HepG2 (cell line): Measurements from ENCODE around the gene PBX2. TPM values are rescaled to one million over a fixed set of nuclear protein-coding genes. Genes with fewer than 3 reads are reported as not detected.

Experiments
- CBX5 ChIP-seq: sonication (generic); formaldehyde crosslinking; IDR thresholded peaks from 2 replicates; pipeline ENCODE4 v1.4.0; 2020; ENCODE audit warnings: missing genetic modification reagents, borderline replicate concordance
- CERS6 ChIP-seq: sonication (generic); formaldehyde crosslinking; IDR thresholded peaks from 2 replicates; pipeline ENCODE4 v1.5.0; 2020; ENCODE audit warnings: missing genetic modification reagents
- FOXK2 ChIP-seq: fragments of 450-650 bp; IDR thresholded peaks from 2 replicates; pipeline ENCODE4 v1.6.1; 2016
- GABPA ChIP-seq, 2 experiments: IDR thresholded peaks; 2 replicates each; pipeline ENCODE4 v1.6.1; 2011 to 2016; ENCODE audit warnings: low read depth in 2 of 2, low read length in 1 of 2, missing biosample characterization in 1 of 2, missing genetic modification characterization in 1 of 2
- PAXIP1 ChIP-seq: sonication (generic); formaldehyde crosslinking; conservative IDR thresholded peaks from 2 replicates; pipeline ENCODE4 v1.4.0; 2020; ENCODE audit warnings: mild to moderate bottlenecking, missing genetic modification reagents, moderate library complexity
- SP140L ChIP-seq: sonication (generic); formaldehyde crosslinking; IDR thresholded peaks from 2 replicates; pipeline ENCODE4 v1.4.0; 2020; ENCODE audit warnings: missing genetic modification reagents, borderline replicate concordance
- ZNF180 ChIP-seq: sonication (generic); formaldehyde crosslinking; IDR thresholded peaks from 2 replicates; pipeline ENCODE4 v1.4.0; 2020; ENCODE audit warnings: low read depth, missing genetic modification reagents, borderline replicate concordance
- ZNF207 ChIP-seq: fragments of 450-650 bp; IDR thresholded peaks from 2 replicates; pipeline ENCODE4 v1.6.1; 2016; ENCODE audit warnings: antibody characterized with exemption, borderline replicate concordance
- ZNF292 ChIP-seq: sonication (generic); formaldehyde crosslinking; IDR thresholded peaks from 2 replicates; pipeline ENCODE4 v1.8.1; 2022; ENCODE audit warnings: mild to moderate bottlenecking, low read depth, missing genetic modification reagents, borderline replicate concordance
- ZNF614 ChIP-seq: IDR thresholded peaks from 2 replicates; pipeline ENCODE4 v1.6.1; 2018; ENCODE audit warnings: missing biosample characterization, missing genetic modification reagents, inconsistent platforms, borderline replicate concordance
- polyA plus RNA-seq, 8 experiments: library from polyadenylated mRNA; depleted of rRNA in 3 of 8; stranded (reverse) in 7 of 8; unstranded in 1 of 8; fragments of >200 nt; fragmentation: Illumina TruSeq in 4 of 8; extraction: Trizol in 4 of 8; gene quantifications; 2 replicates each; pipeline versions ENCODE4 v1.2.1 to v1.2.3, GENCODE V29; 2011 to 2016; ENCODE audit warnings: low read depth in 4 of 8, missing spikeins in 1 of 8, mixed read lengths in 1 of 8; ENCODE audit not compliant: insufficient read depth in 1 of 8
- total RNA-seq, 5 experiments: library from RNA; depleted of rRNA; stranded (reverse); fragments of >200 nt; fragmentation: Illumina TruSeq; extraction: Trizol; gene quantifications; 2 replicates each; pipeline ENCODE4 v1.2.3, GENCODE V29; 2016; ENCODE audit warnings: low read depth in 1 of 5
- TF ChIP-seq, protein P1 (sequence below): IDR thresholded peaks from 2 replicates; pipeline ENCODE4 v1.6.1; 2016; ENCODE audit warnings: low read depth, missing genetic modification reagents, missing compliant biosample characterization
- TF ChIP-seq, protein P2 (sequence below): sonication (generic); formaldehyde crosslinking; IDR thresholded peaks from 2 replicates; pipeline ENCODE4 v1.4.0; 2020; ENCODE audit warnings: missing genetic modification reagents, borderline replicate concordance
- TF ChIP-seq, protein P3 (sequence below): sonication (generic); formaldehyde crosslinking; IDR thresholded peaks from 2 replicates; pipeline ENCODE4 v1.8.0; 2022; ENCODE audit warnings: mild to moderate bottlenecking, missing genetic modification reagents; ENCODE audit not compliant: insufficient replicate concordance

Gene PBX2
- total and polyA plus RNA-seq, 2 of the 13 experiments (the other 11 are each of a cell fraction or from before 2014, with no cell fraction given), result 42.3 to 77.8 TPM

DNA sequence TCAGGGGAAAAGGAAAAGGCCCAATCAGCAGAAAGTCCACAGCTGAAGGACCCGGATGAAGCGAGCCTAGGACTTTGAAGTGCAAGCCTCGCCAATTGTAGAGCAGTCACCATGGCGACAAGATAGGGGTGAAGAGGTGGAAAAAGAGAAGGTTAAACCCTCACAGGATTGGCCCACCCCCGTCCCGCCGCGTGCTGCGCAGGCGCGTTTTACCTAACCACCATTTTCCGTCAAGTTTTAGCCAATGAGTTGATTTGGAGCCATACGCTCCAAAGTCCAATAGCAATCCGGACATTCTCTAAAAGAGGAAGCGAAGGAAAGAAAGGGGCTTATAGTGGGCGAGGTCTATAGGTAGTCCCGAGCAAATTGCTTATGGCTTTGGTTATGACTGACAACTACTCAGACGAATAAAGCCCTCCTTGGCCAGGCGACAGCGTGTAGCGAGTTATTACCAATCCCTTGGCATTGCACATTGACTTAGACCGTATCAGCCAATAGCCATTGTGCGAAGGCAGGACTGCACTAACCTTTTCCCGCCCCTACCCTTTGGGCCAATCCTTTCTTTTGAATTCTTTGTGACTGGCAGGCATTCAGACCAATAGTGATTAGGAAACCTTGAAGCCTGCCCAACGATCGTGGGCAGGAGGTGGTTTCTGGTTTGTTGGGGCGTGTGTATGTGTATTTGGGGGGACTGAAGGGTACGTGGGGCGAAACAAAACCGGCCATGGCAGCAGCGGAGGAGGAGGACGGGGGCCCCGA, 12.0 kb downstream of the PBX2 start, which contains the start of gene RNF5 (continued):
- TF ChIP-seq, protein P1, sequence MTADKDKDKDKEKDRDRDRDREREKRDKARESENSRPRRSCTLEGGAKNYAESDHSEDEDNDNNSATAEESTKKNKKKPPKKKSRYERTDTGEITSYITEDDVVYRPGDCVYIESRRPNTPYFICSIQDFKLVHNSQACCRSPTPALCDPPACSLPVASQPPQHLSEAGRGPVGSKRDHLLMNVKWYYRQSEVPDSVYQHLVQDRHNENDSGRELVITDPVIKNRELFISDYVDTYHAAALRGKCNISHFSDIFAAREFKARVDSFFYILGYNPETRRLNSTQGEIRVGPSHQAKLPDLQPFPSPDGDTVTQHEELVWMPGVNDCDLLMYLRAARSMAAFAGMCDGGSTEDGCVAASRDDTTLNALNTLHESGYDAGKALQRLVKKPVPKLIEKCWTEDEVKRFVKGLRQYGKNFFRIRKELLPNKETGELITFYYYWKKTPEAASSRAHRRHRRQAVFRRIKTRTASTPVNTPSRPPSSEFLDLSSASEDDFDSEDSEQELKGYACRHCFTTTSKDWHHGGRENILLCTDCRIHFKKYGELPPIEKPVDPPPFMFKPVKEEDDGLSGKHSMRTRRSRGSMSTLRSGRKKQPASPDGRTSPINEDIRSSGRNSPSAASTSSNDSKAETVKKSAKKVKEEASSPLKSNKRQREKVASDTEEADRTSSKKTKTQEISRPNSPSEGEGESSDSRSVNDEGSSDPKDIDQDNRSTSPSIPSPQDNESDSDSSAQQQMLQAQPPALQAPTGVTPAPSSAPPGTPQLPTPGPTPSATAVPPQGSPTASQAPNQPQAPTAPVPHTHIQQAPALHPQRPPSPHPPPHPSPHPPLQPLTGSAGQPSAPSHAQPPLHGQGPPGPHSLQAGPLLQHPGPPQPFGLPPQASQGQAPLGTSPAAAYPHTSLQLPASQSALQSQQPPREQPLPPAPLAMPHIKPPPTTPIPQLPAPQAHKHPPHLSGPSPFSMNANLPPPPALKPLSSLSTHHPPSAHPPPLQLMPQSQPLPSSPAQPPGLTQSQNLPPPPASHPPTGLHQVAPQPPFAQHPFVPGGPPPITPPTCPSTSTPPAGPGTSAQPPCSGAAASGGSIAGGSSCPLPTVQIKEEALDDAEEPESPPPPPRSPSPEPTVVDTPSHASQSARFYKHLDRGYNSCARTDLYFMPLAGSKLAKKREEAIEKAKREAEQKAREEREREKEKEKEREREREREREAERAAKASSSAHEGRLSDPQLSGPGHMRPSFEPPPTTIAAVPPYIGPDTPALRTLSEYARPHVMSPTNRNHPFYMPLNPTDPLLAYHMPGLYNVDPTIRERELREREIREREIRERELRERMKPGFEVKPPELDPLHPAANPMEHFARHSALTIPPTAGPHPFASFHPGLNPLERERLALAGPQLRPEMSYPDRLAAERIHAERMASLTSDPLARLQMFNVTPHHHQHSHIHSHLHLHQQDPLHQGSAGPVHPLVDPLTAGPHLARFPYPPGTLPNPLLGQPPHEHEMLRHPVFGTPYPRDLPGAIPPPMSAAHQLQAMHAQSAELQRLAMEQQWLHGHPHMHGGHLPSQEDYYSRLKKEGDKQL (CRISPR knock-in tag), result no peak
- peak; percentile 79 for TF ChIP-seq PAXIP1
- no peak for TF ChIP-seq CERS6 (CRISPR knock-in tag)
- no peak for TF ChIP-seq ZNF207
- peak; percentile 80 for TF ChIP-seq FOXK2
- TF ChIP-seq SP140L (CRISPR knock-in tag), result no peak
- no peak for TF ChIP-seq ZNF292 (CRISPR knock-in tag)
- no peak for TF ChIP-seq CBX5 (CRISPR knock-in tag)
- TF ChIP-seq, protein P2, sequence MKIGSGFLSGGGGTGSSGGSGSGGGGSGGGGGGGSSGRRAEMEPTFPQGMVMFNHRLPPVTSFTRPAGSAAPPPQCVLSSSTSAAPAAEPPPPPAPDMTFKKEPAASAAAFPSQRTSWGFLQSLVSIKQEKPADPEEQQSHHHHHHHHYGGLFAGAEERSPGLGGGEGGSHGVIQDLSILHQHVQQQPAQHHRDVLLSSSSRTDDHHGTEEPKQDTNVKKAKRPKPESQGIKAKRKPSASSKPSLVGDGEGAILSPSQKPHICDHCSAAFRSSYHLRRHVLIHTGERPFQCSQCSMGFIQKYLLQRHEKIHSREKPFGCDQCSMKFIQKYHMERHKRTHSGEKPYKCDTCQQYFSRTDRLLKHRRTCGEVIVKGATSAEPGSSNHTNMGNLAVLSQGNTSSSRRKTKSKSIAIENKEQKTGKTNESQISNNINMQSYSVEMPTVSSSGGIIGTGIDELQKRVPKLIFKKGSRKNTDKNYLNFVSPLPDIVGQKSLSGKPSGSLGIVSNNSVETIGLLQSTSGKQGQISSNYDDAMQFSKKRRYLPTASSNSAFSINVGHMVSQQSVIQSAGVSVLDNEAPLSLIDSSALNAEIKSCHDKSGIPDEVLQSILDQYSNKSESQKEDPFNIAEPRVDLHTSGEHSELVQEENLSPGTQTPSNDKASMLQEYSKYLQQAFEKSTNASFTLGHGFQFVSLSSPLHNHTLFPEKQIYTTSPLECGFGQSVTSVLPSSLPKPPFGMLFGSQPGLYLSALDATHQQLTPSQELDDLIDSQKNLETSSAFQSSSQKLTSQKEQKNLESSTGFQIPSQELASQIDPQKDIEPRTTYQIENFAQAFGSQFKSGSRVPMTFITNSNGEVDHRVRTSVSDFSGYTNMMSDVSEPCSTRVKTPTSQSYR (CRISPR knock-in tag), result no peak
- TF ChIP-seq ZNF180 (CRISPR knock-in tag), result no peak
- TF ChIP-seq, protein P3, sequence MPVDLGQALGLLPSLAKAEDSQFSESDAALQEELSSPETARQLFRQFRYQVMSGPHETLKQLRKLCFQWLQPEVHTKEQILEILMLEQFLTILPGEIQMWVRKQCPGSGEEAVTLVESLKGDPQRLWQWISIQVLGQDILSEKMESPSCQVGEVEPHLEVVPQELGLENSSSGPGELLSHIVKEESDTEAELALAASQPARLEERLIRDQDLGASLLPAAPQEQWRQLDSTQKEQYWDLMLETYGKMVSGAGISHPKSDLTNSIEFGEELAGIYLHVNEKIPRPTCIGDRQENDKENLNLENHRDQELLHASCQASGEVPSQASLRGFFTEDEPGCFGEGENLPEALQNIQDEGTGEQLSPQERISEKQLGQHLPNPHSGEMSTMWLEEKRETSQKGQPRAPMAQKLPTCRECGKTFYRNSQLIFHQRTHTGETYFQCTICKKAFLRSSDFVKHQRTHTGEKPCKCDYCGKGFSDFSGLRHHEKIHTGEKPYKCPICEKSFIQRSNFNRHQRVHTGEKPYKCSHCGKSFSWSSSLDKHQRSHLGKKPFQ, result no peak
- TF ChIP-seq ZNF614 (CRISPR knock-in tag), result peak; percentile 14; the same call in 1 of the 2 replicates
- TF ChIP-seq GABPA (IDR thresholded peaks at IDR 0.05; ENCODE audit: low read depth, low read length), result peak; percentile 38
- TF ChIP-seq GABPA (CRISPR knock-in tag; IDR thresholded peaks at IDR 0.05; ENCODE audit: low read depth), result peak; percentile 70
